SK-N-SH treated with all-trans-retinoic acid at 6 μM for 48 hours (cell line): Measurements from ENCODE around the gene NMD3.

Source experiments
- ATAC-seq: fragments of 200-7000 bp; cut with Tn5 transposase; 3 replicates; pipeline ENCODE4 v1.9.1; 2020; ENCODE audit warnings: mild to moderate bottlenecking, moderate library complexity
- ARNTL ChIP-seq: fragments of 450-650 bp; formaldehyde crosslinking; IDR thresholded peaks from 2 replicates; pipeline ENCODE4 v1.5.0; 2020; ENCODE audit warnings: low read depth, mild to moderate bottlenecking, moderate library complexity, borderline replicate concordance
- BACH2 ChIP-seq: fragments of 250-450 bp; sonication (Bioruptor Pico); IDR thresholded peaks from 2 replicates; pipeline ENCODE4 v1.9.0; 2021; ENCODE audit warnings: mild to moderate bottlenecking, borderline replicate concordance
- CREB5 ChIP-seq: fragments of 250-450 bp; sonication (Bioruptor Pico); IDR thresholded peaks from 2 replicates; pipeline ENCODE4 v1.5.1; 2020; ENCODE audit warnings: low read depth, mild to moderate bottlenecking, moderate library complexity
- CSRNP3 ChIP-seq: fragments of 250-450 bp; sonication (Bioruptor Pico); IDR thresholded peaks from 2 replicates; pipeline ENCODE4 v1.5.1; 2021; ENCODE audit warnings: mild to moderate bottlenecking, moderate library complexity
- ESRRG ChIP-seq: fragments of 250-450 bp; sonication (Bioruptor Pico); IDR thresholded peaks from 2 replicates; pipeline ENCODE4 v1.6.1; 2021; ENCODE audit warnings: mild to moderate bottlenecking
- GLIS3 ChIP-seq: fragments of 250-450 bp; sonication (Bioruptor Pico); IDR thresholded peaks from 2 replicates; pipeline ENCODE4 v1.5.0; 2020; ENCODE audit warnings: mild to moderate bottlenecking, moderate library complexity
- ISL1 ChIP-seq: fragments of 250-450 bp; sonication (Bioruptor Pico); IDR thresholded peaks from 2 replicates; pipeline ENCODE4 v2.1.2; 2022; ENCODE audit warnings: mild to moderate bottlenecking, moderate library complexity
- OSR1 ChIP-seq: fragments of 250-450 bp; sonication (Bioruptor Pico); IDR thresholded peaks from 2 replicates; pipeline ENCODE4 v1.8.0; 2022; ENCODE audit warnings: moderate library complexity, mild to moderate bottlenecking, inconsistent platforms
- PATZ1 ChIP-seq: fragments of 250-450 bp; sonication (Bioruptor Pico); IDR thresholded peaks from 2 replicates; pipeline ENCODE4 v1.8.0; 2020; ENCODE audit warnings: mild to moderate bottlenecking, moderate library complexity, borderline replicate concordance
- POU6F1 ChIP-seq: fragments of 250-450 bp; sonication (Bioruptor Pico); IDR thresholded peaks from 2 replicates; pipeline ENCODE4 v1.8.0; 2021; ENCODE audit warnings: low read depth, mild to moderate bottlenecking, moderate library complexity, borderline replicate concordance
- PPARA ChIP-seq: fragments of 250-450 bp; sonication (Bioruptor Pico); IDR thresholded peaks from 2 replicates; pipeline ENCODE4 v1.5.0; 2020; ENCODE audit warnings: mild to moderate bottlenecking, borderline replicate concordance
- RARB ChIP-seq: fragments of 250-450 bp; sonication (Bioruptor Pico); IDR thresholded peaks from 2 replicates; pipeline ENCODE4 v1.8.0; 2021; ENCODE audit warnings: mild to moderate bottlenecking, moderate library complexity
- SNAI2 ChIP-seq: fragments of 250-450 bp; sonication (Bioruptor Pico); IDR thresholded peaks from 2 replicates; pipeline ENCODE4 v1.5.0; 2020; ENCODE audit warnings: mild to moderate bottlenecking, moderate library complexity
- TCF4 ChIP-seq: fragments of 250-450 bp; sonication (Bioruptor Pico); IDR thresholded peaks from 2 replicates; pipeline ENCODE4 v1.8.0; 2021; ENCODE audit warnings: mild to moderate bottlenecking, moderate library complexity, borderline replicate concordance
- TSHZ2 ChIP-seq: fragments of 250-450 bp; sonication (Bioruptor Pico); IDR thresholded peaks from 2 replicates; pipeline ENCODE4 v1.5.0; 2020; ENCODE audit warnings: mild to moderate bottlenecking, moderate library complexity
- ZFP3 ChIP-seq: fragments of 250-450 bp; sonication (Bioruptor Pico); IDR thresholded peaks from 2 replicates; pipeline ENCODE4 v1.5.0; 2020; ENCODE audit warnings: mild to moderate bottlenecking, moderate library complexity
- ZFP30 ChIP-seq: fragments of 450-650 bp; formaldehyde crosslinking; IDR thresholded peaks from 2 replicates; pipeline ENCODE4 v1.5.0; 2022; ENCODE audit warnings: mild to moderate bottlenecking, moderate library complexity
- ZNF565 ChIP-seq: fragments of 450-650 bp; formaldehyde crosslinking; conservative IDR thresholded peaks from 2 replicates; pipeline ENCODE4 v1.5.0; 2020; ENCODE audit warnings: low read depth, mild to moderate bottlenecking, moderate library complexity
- ZNF70 ChIP-seq: fragments of 450-650 bp; formaldehyde crosslinking; IDR thresholded peaks from 2 replicates; pipeline ENCODE4 v1.5.0; 2020; ENCODE audit warnings: mild to moderate bottlenecking, moderate library complexity
- ZNF8 ChIP-seq: fragments of 450-650 bp; formaldehyde crosslinking; IDR thresholded peaks from 2 replicates; pipeline ENCODE4 v1.5.0; 2020; ENCODE audit warnings: mild to moderate bottlenecking, moderate library complexity

Gene NMD3

GRCh38 chr3:161212906-161213305 is 8.2 kb upstream of the NMD3 start:
- TF ChIP-seq BACH2: no peak
- TF ChIP-seq ZNF70 (CRISPR knock-in tag): no peak
- TF ChIP-seq OSR1 (CRISPR knock-in tag): no peak
- no peak for TF ChIP-seq GLIS3 (CRISPR knock-in tag)
- no peak for TF ChIP-seq ARNTL (CRISPR knock-in tag)
- no peak for ATAC-seq

- TF ChIP-seq RARB (CRISPR knock-in tag): no peak
- TF ChIP-seq TCF4 (CRISPR knock-in tag): no peak
- TF ChIP-seq CREB5 (CRISPR knock-in tag): no peak
- TF ChIP-seq ZNF565: no peak
- no peak for TF ChIP-seq POU6F1 (CRISPR knock-in tag)
- TF ChIP-seq PATZ1 (CRISPR knock-in tag): no peak
- TF ChIP-seq ESRRG: no peak
- TF ChIP-seq GLIS3 (CRISPR knock-in tag): no peak
- TF ChIP-seq ISL1: no peak
- no peak for TF ChIP-seq BACH2
- TF ChIP-seq ARNTL (CRISPR knock-in tag): no peak
- no peak for ATAC-seq
Observed at GRCh38 chr3:161213644-161214043, 7.5 kb upstream of the NMD3 start.

- TF ChIP-seq ISL1 (no peak), TCF4 (CRISPR knock-in tag) (no peak), ZNF8 (CRISPR knock-in tag) (no peak), ESRRG (no peak), ZNF70 (CRISPR knock-in tag) (no peak), BACH2 (no peak), ZFP30 (CRISPR knock-in tag) (no peak), PPARA (CRISPR knock-in tag) (no peak), TSHZ2 (CRISPR knock-in tag) (no peak), OSR1 (CRISPR knock-in tag) (no peak), CSRNP3 (CRISPR knock-in tag) (no peak), ZFP3 (CRISPR knock-in tag) (no peak), GLIS3 (CRISPR knock-in tag) (no peak), RARB (CRISPR knock-in tag) (no peak)
- no peak for ATAC-seq
Observed at GRCh38 chr3:161215185-161215584, 5.9 kb upstream of the NMD3 start.

- no peak for ATAC-seq
- TF ChIP-seq ZNF8 (CRISPR knock-in tag) (no peak), TSHZ2 (CRISPR knock-in tag) (no peak), ZFP30 (CRISPR knock-in tag) (no peak), ISL1 (no peak), PATZ1 (CRISPR knock-in tag) (no peak), PPARA (CRISPR knock-in tag) (no peak), ZFP3 (CRISPR knock-in tag) (no peak), OSR1 (CRISPR knock-in tag) (no peak), SNAI2 (CRISPR knock-in tag) (no peak), ESRRG (no peak), TCF4 (CRISPR knock-in tag) (no peak), ZNF70 (CRISPR knock-in tag) (no peak)
Observed at GRCh38 chr3:161217496-161217895, 3.6 kb upstream of the NMD3 start.
